Muscle of leg (tissue), 11 donors: Measurements from ENCODE around the gene TET3. TPM values are rescaled to one million over a fixed set of nuclear protein-coding genes. Genes with fewer than 3 reads are reported as not detected.
A peak's percentile ranks its signal among the peaks of the same experiment; 100 is the strongest.

Source experiments
- DNase-seq: peaks from one replicate; pipeline ENCODE4 v3.0.0; 2013
- H3K27ac ChIP-seq: one replicate; pipeline ENCODE4 v1.5.1; 2013; ENCODE audit warnings: mild to moderate bottlenecking, low read length, control low read depth
- H3K27me3 ChIP-seq: one replicate; pipeline ENCODE4 v1.6.1; 2013; ENCODE audit warnings: low read length; ENCODE audit not compliant: control insufficient read depth, insufficient read depth
- H3K36me3 ChIP-seq: one replicate; pipeline ENCODE4 v1.6.1; 2013; ENCODE audit warnings: low read length; ENCODE audit not compliant: control insufficient read depth, insufficient read depth
- H3K4me1 ChIP-seq: one replicate; pipeline ENCODE4 v1.6.1; 2013; ENCODE audit warnings: low read length; ENCODE audit not compliant: control insufficient read depth, insufficient read depth
- H3K4me3 ChIP-seq: one replicate; pipeline ENCODE4 v1.5.1; 2013; ENCODE audit warnings: low read length, control low read depth
- H3K9me3 ChIP-seq: replicated peaks from 2 replicates; pipeline ENCODE4 v1.6.1; 2013; ENCODE audit warnings: low read depth, low read length; ENCODE audit not compliant: control insufficient read depth
- WGBS: methylation state at CpG from one replicate; pipeline ENCODE4 v1.1.5; 2013; ENCODE audit warnings: missing lambda C conversion rate; ENCODE audit not compliant: insufficient coverage; 5-methylcytosine and 5-hydroxymethylcytosine counted together
- polyA plus RNA-seq, 8 donors: library from polyadenylated mRNA; unstranded; fragments of 120-200 nt; gene quantifications; one replicate each; pipeline versions ENCODE4 v1.2.1 to v1.2.3, GENCODE V29; 2013; ENCODE audit warnings: inconsistent platforms in 1 of 8, low replicate concordance in 1 of 8; ENCODE audit not compliant: insufficient read length in 8 of 8, insufficient read depth in 1 of 8
- total RNA-seq: library from RNA; stranded (reverse); fragments of 120-200 nt; gene quantifications from one replicate; pipeline ENCODE4 v1.2.4, GENCODE V29; 2013

Gene TET3
- total and polyA plus RNA-seq, 9 donors, result 5.5 to 10.9 (median 8.2) TPM

- WGBS, result 80% methylated on average over 6 of the region's 8 CpGs
- H3K27me3 ChIP-seq, result no peaks in the 10 kb centered on the region
- H3K27ac ChIP-seq, result no peak overlapping the region
- DNase-seq, result no peak
- peaks cover 18% of the 10 kb centered on the region for H3K36me3 ChIP-seq
- no peaks in the 10 kb centered on the region for H3K9me3 ChIP-seq
- H3K4me1 ChIP-seq, result no peaks in the 10 kb centered on the region
- H3K4me3 ChIP-seq, result no peak overlapping the region
These were observed 9.6 kb downstream of the TET3 start for GRCh38 chr2:73994178-73994831.

GRCh38 chr2:73995810-73996209, 11.1 kb downstream of the TET3 start:
- no peak overlapping the region for H3K4me3 ChIP-seq
- H3K9me3 ChIP-seq, result no peaks in the 10 kb centered on the region
- 100% methylated on average over 2 of the region's 5 CpGs for WGBS
- H3K4me1 ChIP-seq, result peaks cover 15% of the 10 kb centered on the region
- H3K36me3 ChIP-seq, result peaks cover 10% of the 10 kb centered on the region
- no peak overlapping the region for H3K27ac ChIP-seq
- H3K27me3 ChIP-seq, result no peaks in the 10 kb centered on the region
- DNase-seq, result no peak

GRCh38 chr2:73997813-73998212, 13.1 kb downstream of the TET3 start:
- Histone ChIP-seq H3K36me3 (peaks cover 10% of the 10 kb centered on the region), H3K27me3 (no peaks in the 10 kb centered on the region), H3K4me1 (peaks cover 29% of the 10 kb centered on the region), H3K9me3 (no peaks in the 10 kb centered on the region), H3K27ac (no peak overlapping the region), H3K4me3 (no peak overlapping the region)
- no peak for DNase-seq
- 80% methylated on average over 5 of the region's 6 CpGs for WGBS

- Histone ChIP-seq H3K27ac (no peak overlapping the region), H3K36me3 (peaks cover 5% of the 10 kb centered on the region), H3K4me3 (no peak overlapping the region), H3K4me1 (peaks cover 35% of the 10 kb centered on the region), H3K9me3 (no peaks in the 10 kb centered on the region), H3K27me3 (no peaks in the 10 kb centered on the region)
- WGBS, result 79% methylated on average over 4 of the region's 8 CpGs
- DNase-seq, result no peak
These were observed 13.7 kb downstream of the TET3 start for GRCh38 chr2:73998451-73998850.

GRCh38 chr2:73998933-73999332, 14.2 kb downstream of the TET3 start:
- Histone ChIP-seq H3K9me3 (no peaks in the 10 kb centered on the region), H3K4me1 (peaks cover 40% of the 10 kb centered on the region)

GRCh38 chr2:73999881-74000597, 15.3 kb downstream of the TET3 start:
- Histone ChIP-seq H3K27ac (no peak overlapping the region), H3K4me3 (no peak overlapping the region), H3K27me3 (no peaks in the 10 kb centered on the region), H3K4me1 (peaks cover 51% of the 10 kb centered on the region), H3K9me3 (no peaks in the 10 kb centered on the region), H3K36me3 (peaks cover 4% of the 10 kb centered on the region)
- WGBS, result 11% methylated on average over 8 of the region's 10 CpGs
- DNase-seq, result no peak

More at GRCh38 chr2:73998933-73999332, 14.2 kb downstream of the TET3 start:
- no peak for DNase-seq
- Histone ChIP-seq H3K4me3 (no peak overlapping the region), H3K27me3 (no peaks in the 10 kb centered on the region), H3K36me3 (peaks cover 4% of the 10 kb centered on the region), H3K27ac (no peak overlapping the region)
- WGBS, result no CpG with 5 or more reads among the region's 4 CpGs

GRCh38 chr2:74000666-74001065, 16.0 kb downstream of the TET3 start:
- 63% methylated on average over 3 of the region's 5 CpGs for WGBS
- no peak overlapping the region for H3K4me3 ChIP-seq
- H3K27ac ChIP-seq, result no peak overlapping the region
- H3K27me3 ChIP-seq, result no peaks in the 10 kb centered on the region
- no peak for DNase-seq
- H3K9me3 ChIP-seq, result no peaks in the 10 kb centered on the region
- H3K36me3 ChIP-seq, result peaks cover 5% of the 10 kb centered on the region
- H3K4me1 ChIP-seq, result peaks cover 58% of the 10 kb centered on the region

GRCh38 chr2:74001121-74001520, 16.4 kb downstream of the TET3 start:
- Histone ChIP-seq H3K27me3 (no peaks in the 10 kb centered on the region), H3K9me3 (no peaks in the 10 kb centered on the region), H3K27ac (no peak overlapping the region), H3K36me3 (peaks cover 6% of the 10 kb centered on the region), H3K4me1 (peaks cover 62% of the 10 kb centered on the region), H3K4me3 (no peak overlapping the region)
- WGBS, result 85% methylated on average over 1 of the region's 4 CpGs
- DNase-seq, result no peak

- WGBS, result 4% methylated on average over 13 of the region's 24 CpGs
- H3K27me3 ChIP-seq, result no peaks in the 10 kb centered on the region
- H3K27ac ChIP-seq, result no peak overlapping the region
- H3K9me3 ChIP-seq, result no peaks in the 10 kb centered on the region
- peaks cover 6% of the 10 kb centered on the region for H3K36me3 ChIP-seq
- H3K4me3 ChIP-seq, result peak overlapping the region; percentile 41
- no peak for DNase-seq
- H3K4me1 ChIP-seq, result peaks cover 68% of the 10 kb centered on the region
These were observed 17.2 kb downstream of the TET3 start for GRCh38 chr2:74001781-74002504.
